CD4-positive, CD25-positive, alpha-beta regulatory T cell (primary cell): Measurements from ENCODE around the gene IQCE. TPM values are rescaled to one million over a fixed set of nuclear protein-coding genes. Genes with fewer than 3 reads are reported as not detected.

Experiments used
- ATAC-seq, 2 donors: fragments of 150-1000 bp; cut with Tn5 transposase; one replicate each; pipeline ENCODE4 v1.10.0; 2021; ENCODE audit warnings: low read depth in 2 of 2, moderate number of reproducible peaks in 2 of 2, moderate library complexity in 1 of 2
- DNase-seq, 3 donors: peaks; one replicate each; pipeline versions ENCODE4 v3.0.0 to v3.0.0-alpha.2; 2012 to 2022; ENCODE audit warnings: mixed read lengths in 1 of 3
- H3K27ac ChIP-seq: one replicate; pipeline ENCODE4 v1.7.0; 2013; ENCODE audit warnings: mild to moderate bottlenecking, low read length; ENCODE audit not compliant: insufficient read depth, poor library complexity, severe bottlenecking
- H3K27me3 ChIP-seq: one replicate; pipeline ENCODE4 v1.7.0; 2013; ENCODE audit warnings: low read length; ENCODE audit not compliant: control insufficient read depth, insufficient read depth
- H3K36me3 ChIP-seq: one replicate; pipeline ENCODE4 v1.7.0; 2013; ENCODE audit warnings: mild to moderate bottlenecking, low read length, moderate library complexity; ENCODE audit not compliant: control insufficient read depth, insufficient read depth
- H3K4me1 ChIP-seq: 2 replicates; pipeline ENCODE4 v1.7.0; 2013; ENCODE audit warnings: mild to moderate bottlenecking, low read length; ENCODE audit not compliant: insufficient read depth, control insufficient read depth, poor library complexity, severe bottlenecking
- H3K4me3 ChIP-seq: one replicate; pipeline ENCODE4 v1.7.0; 2013; ENCODE audit warnings: low read depth, mild to moderate bottlenecking, low read length, moderate library complexity
- H3K9me3 ChIP-seq, 2 experiments: 1 replicate in 1 of 2; 2 replicates in 1 of 2; pipeline ENCODE4 v1.7.0; 2013; ENCODE audit warnings: low read length in 2 of 2, mild to moderate bottlenecking in 1 of 2, moderate library complexity in 1 of 2; ENCODE audit not compliant: control insufficient read depth in 2 of 2
- H3K27ac Mint-ChIP-seq, 3 donors: one replicate each; pipeline ENCODE4 v1.8.0; 2020 to 2022; ENCODE audit warnings: mild to moderate bottlenecking in 3 of 3, mixed read lengths in 3 of 3, moderate library complexity in 2 of 3
- H3K27me3 Mint-ChIP-seq: one replicate; pipeline ENCODE4 v1.8.0; 2022; ENCODE audit warnings: mild to moderate bottlenecking, mixed read lengths
- H3K36me3 Mint-ChIP-seq: one replicate; pipeline ENCODE4 v1.8.0; 2020; ENCODE audit warnings: mixed read lengths
- H3K4me1 Mint-ChIP-seq, 4 donors: one replicate each; pipeline ENCODE4 v1.8.0; 2020 to 2022; ENCODE audit warnings: mixed read lengths in 4 of 4, mild to moderate bottlenecking in 1 of 4
- H3K4me3 Mint-ChIP-seq, 4 donors: one replicate each; pipeline ENCODE4 v1.8.0; 2020 to 2022; ENCODE audit warnings: mild to moderate bottlenecking in 4 of 4, mixed read lengths in 4 of 4, moderate library complexity in 3 of 4
- H3K9me3 Mint-ChIP-seq, 7 donors: one replicate each; pipeline ENCODE4 v1.8.0; 2020 to 2022; ENCODE audit warnings: mixed read lengths in 7 of 7, mild to moderate bottlenecking in 3 of 7, moderate library complexity in 2 of 7
- polyA plus RNA-seq, 4 donors: library from polyadenylated mRNA; unstranded; fragments of 300-500 nt; fragmentation: Illumina TruSeq; gene quantifications; one replicate each; pipeline ENCODE4 v1.2.3, GENCODE V29; 2021
- total RNA-seq: library from RNA; stranded (reverse); gene quantifications from one replicate; pipeline ENCODE4 v1.2.3, GENCODE V29; 2022

Gene IQCE
- total and polyA plus RNA-seq, 5 donors from 2014 or later: 0.69 to 6.6 (median 1.00) TPM

GRCh38 chr7:2621948-2622640 lies 63.3 kb downstream of the IQCE start:
- Mint-ChIP-seq H3K27ac (no peak overlapping the region), H3K4me3 (no peak overlapping the region), H3K4me1 (no peaks in the 10 kb centered on the region), H3K9me3 (peaks cover 0 to 1% (median 0%) of the 10 kb centered on the region in 7 donors), H3K36me3 (no peaks in the 10 kb centered on the region), H3K27me3 (peaks cover 5% of the 10 kb centered on the region)
- Histone ChIP-seq H3K27me3 (no peaks in the 10 kb centered on the region), H3K4me1 (no peaks in the 10 kb centered on the region), H3K27ac (no peak overlapping the region), H3K36me3 (no peaks in the 10 kb centered on the region), H3K4me3 (no peak overlapping the region), H3K9me3 (no peaks in the 10 kb centered on the region)
- DNase-seq (no peak), ATAC-seq (no peak)

- Histone ChIP-seq H3K9me3 (no peaks in the 10 kb centered on the region), H3K27ac (no peak overlapping the region), H3K36me3 (no peaks in the 10 kb centered on the region), H3K27me3 (no peaks in the 10 kb centered on the region), H3K4me1 (no peaks in the 10 kb centered on the region), H3K4me3 (no peak overlapping the region)
- H3K4me3 Mint-ChIP-seq: no peak overlapping the region
- DNase-seq (no peak), ATAC-seq (no peak)
- H3K36me3 Mint-ChIP-seq: no peaks in the 10 kb centered on the region
- no peak overlapping the region for H3K27ac Mint-ChIP-seq
- H3K4me1 Mint-ChIP-seq: no peaks in the 10 kb centered on the region
- peaks cover 0 to 1% (median 0%) of the 10 kb centered on the region in 7 donors for H3K9me3 Mint-ChIP-seq
- peaks cover 5% of the 10 kb centered on the region for H3K27me3 Mint-ChIP-seq
These were observed 64.3 kb downstream of the IQCE start for GRCh38 chr7:2622869-2623697.

GRCh38 chr7:2623698-2624014 lies 64.9 kb downstream of the IQCE start:
- Mint-ChIP-seq H3K27ac (no peak overlapping the region), H3K9me3 (peaks cover 0 to 1% (median 0%) of the 10 kb centered on the region in 7 donors), H3K27me3 (peaks cover 5% of the 10 kb centered on the region), H3K4me1 (no peaks in the 10 kb centered on the region), H3K4me3 (no peak overlapping the region), H3K36me3 (no peaks in the 10 kb centered on the region)
- Histone ChIP-seq H3K4me3 (no peak overlapping the region), H3K36me3 (no peaks in the 10 kb centered on the region), H3K9me3 (no peaks in the 10 kb centered on the region), H3K27ac (no peak overlapping the region), H3K4me1 (no peaks in the 10 kb centered on the region), H3K27me3 (no peaks in the 10 kb centered on the region)
- ATAC-seq (no peak), DNase-seq (no peak)

- H3K4me3 Mint-ChIP-seq: no peak overlapping the region
- H3K4me1 ChIP-seq: no peaks in the 10 kb centered on the region
- no peaks in the 10 kb centered on the region for H3K36me3 Mint-ChIP-seq
- H3K4me1 Mint-ChIP-seq: no peaks in the 10 kb centered on the region
- H3K9me3 ChIP-seq: no peaks in the 10 kb centered on the region
- DNase-seq: no peak
- ATAC-seq: no peak
- H3K27me3 ChIP-seq: no peaks in the 10 kb centered on the region
- H3K9me3 Mint-ChIP-seq: peaks cover 0 to 1% (median 0%) of the 10 kb centered on the region in 7 donors
- no peak overlapping the region for H3K4me3 ChIP-seq
- no peaks in the 10 kb centered on the region for H3K36me3 ChIP-seq
- H3K27me3 Mint-ChIP-seq: peaks cover 5% of the 10 kb centered on the region
- H3K27ac ChIP-seq: no peak overlapping the region
- H3K27ac Mint-ChIP-seq: no peak overlapping the region
These were observed 65.6 kb downstream of the IQCE start for GRCh38 chr7:2624293-2624886.

- Histone ChIP-seq H3K4me1 (peaks cover 5% of the 10 kb centered on the region), H3K27me3 (no peaks in the 10 kb centered on the region), H3K9me3 (no peaks in the 10 kb centered on the region), H3K27ac (no peak overlapping the region), H3K4me3 (no peak overlapping the region), H3K36me3 (no peaks in the 10 kb centered on the region)
- Mint-ChIP-seq H3K36me3 (no peaks in the 10 kb centered on the region), H3K4me3 (peak overlapping the region in 1 of 4 donors; percentile 43), H3K4me1 (peaks cover 0 to 7% (median 4%) of the 10 kb centered on the region in 4 donors), H3K9me3 (no peaks in the 10 kb centered on the region), H3K27me3 (peaks cover 5% of the 10 kb centered on the region), H3K27ac (no peak overlapping the region)
- DNase-seq (no peak), ATAC-seq (no peak)
These were observed 67.8 kb downstream of the IQCE start for GRCh38 chr7:2626498-2627117.

GRCh38 chr7:2627258-2628129 lies 68.7 kb downstream of the IQCE start:
- no peaks in the 10 kb centered on the region for H3K9me3 Mint-ChIP-seq
- H3K27me3 ChIP-seq: no peaks in the 10 kb centered on the region
- H3K4me3 ChIP-seq: no peak overlapping the region
- peaks cover 10% of the 10 kb centered on the region for H3K4me1 ChIP-seq
- H3K4me1 Mint-ChIP-seq: peaks cover 0 to 8% (median 4%) of the 10 kb centered on the region in 4 donors
- peaks cover 5% of the 10 kb centered on the region for H3K27me3 Mint-ChIP-seq
- no peaks in the 10 kb centered on the region for H3K36me3 ChIP-seq
- H3K4me3 Mint-ChIP-seq: no peak overlapping the region
- H3K36me3 Mint-ChIP-seq: no peaks in the 10 kb centered on the region
- H3K27ac Mint-ChIP-seq: no peak overlapping the region
- H3K27ac ChIP-seq: no peak overlapping the region
- ATAC-seq (no peak), DNase-seq (no peak)
- no peaks in the 10 kb centered on the region for H3K9me3 ChIP-seq

- Mint-ChIP-seq H3K9me3 (no peaks in the 10 kb centered on the region), H3K27ac (no peak overlapping the region), H3K4me1 (peaks cover 0 to 11% (median 4%) of the 10 kb centered on the region in 4 donors), H3K36me3 (no peaks in the 10 kb centered on the region), H3K27me3 (peaks cover 5% of the 10 kb centered on the region), H3K4me3 (no peak overlapping the region)
- H3K4me1 ChIP-seq: peaks cover 17% of the 10 kb centered on the region
- no peaks in the 10 kb centered on the region for H3K9me3 ChIP-seq
- no peaks in the 10 kb centered on the region for H3K36me3 ChIP-seq
- H3K27ac ChIP-seq: no peak overlapping the region
- no peaks in the 10 kb centered on the region for H3K27me3 ChIP-seq
- DNase-seq (no peak), ATAC-seq (no peak)
- no peak overlapping the region for H3K4me3 ChIP-seq
These were observed 69.3 kb downstream of the IQCE start for GRCh38 chr7:2628130-2628482.
